Caki2 (cell line): ENCODE results near the gene MAB21L4. TPM values are rescaled to one million over a fixed set of nuclear protein-coding genes. Genes with fewer than 3 reads are reported as not detected.
"Not testable (repeated sequence)": the region's sequence is repeated elsewhere in the genome, so short reads cannot be mapped to it uniquely, and the experiment has no call there.

ENCODE experiments used
- DNase-seq: peaks from one replicate; pipeline ENCODE4 v3.0.0-alpha.2; 2015; ENCODE audit warnings: low read depth
- in situ Hi-C: cut with HindIII; loops from 2 replicates; pipeline ENCODE4 v1.10.0; 2016; ENCODE audit warnings: low sequenced_read_pairs, low pct_unique_long_range_greater_than_20kb, mixed read lengths
- total RNA-seq: library from RNA; depleted of rRNA; stranded (reverse); fragments of >200 nt; shearing (Covaris generic); gene quantifications from 2 replicates; pipeline ENCODE4 v1.2.3, GENCODE V29; 2014; ENCODE audit warnings: low replicate concordance

MAB21L4 gene
- total RNA-seq, 1 experiment from 2014 or later, result not detected

GRCh38 chr2:240856151-240856980 lies 39.6 kb downstream of the MAB21L4 start:
- in situ Hi-C loops, result no loop called here
- no peak for DNase-seq

DNA sequence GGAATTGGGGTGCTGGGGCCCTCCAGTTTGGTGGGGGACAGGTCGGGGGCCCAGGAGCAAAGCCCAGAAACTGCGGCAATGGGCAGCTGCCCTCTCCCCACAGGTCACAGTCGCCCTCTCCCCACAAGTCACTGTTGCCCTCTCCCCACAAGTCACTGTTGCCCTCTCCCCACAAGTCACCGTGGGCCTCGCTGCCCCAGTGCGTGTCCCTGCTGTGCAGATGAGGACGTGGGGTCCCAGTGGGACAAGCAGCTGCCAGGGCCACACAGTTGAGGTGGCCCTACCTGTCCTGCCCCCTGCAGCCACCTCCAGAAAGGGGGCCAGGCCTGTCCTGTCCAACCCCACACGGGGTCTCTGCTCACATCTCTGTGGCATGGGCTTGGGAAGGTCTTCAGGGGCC lies 40.3 kb downstream of the MAB21L4 start:
- in situ Hi-C loops, result no loop called here

GRCh38 chr2:240852671-240853314 lies 43.2 kb downstream of the MAB21L4 start:
- no peak for DNase-seq
- in situ Hi-C loops, result no loop called here

More for the DNA sequence above, 40.3 kb downstream of the MAB21L4 start:
- DNase-seq, result no peak

DNA sequence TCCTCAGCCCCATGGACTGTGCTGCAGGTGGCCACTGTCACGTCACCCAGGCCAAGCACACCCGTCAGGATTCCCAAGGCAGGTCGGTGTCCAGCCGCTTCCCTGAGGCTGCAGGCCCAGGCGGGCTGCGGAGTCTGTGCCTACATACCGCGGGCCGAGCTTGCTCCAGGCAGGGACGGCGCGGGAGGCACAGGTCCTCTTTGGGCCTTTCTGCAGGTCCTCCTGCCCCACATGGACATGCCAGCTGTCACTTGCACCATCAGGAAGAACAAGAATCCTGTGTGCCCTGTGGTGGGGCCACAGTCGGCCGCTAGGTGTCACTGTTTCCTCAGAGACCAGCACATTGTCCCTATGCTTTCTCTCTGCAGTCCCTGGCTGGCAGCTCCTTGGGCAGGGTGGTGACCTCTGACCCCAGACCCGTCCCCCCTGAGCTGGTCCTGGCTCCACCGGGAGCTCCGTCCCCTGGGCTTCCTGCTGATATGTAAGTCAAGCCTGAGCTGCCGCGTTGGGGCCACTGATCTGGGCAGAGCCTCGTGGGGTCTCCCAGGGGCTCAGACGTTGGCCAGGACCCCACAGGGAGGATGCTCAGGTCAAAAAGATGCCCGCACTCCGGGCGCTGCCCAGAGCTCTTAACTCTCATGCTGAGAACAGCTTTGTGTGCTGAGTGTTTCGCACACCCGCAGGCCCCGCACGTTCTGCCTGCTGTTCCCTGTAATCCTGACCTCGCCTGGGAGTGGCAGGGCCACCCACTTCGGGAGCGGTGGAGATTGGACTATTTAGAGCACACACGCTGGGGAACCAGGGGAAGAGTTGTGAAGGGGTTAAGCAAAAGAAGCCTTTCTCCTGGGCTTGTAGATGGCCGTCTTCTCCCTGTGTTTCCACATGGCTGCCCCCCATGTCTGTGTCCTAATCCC lies 44.6 kb downstream of the MAB21L4 start:
- DNase-seq, result peak; percentile 43
- in situ Hi-C loops, result no loop called here

GRCh38 chr2:240850756-240851077 lies 45.2 kb downstream of the MAB21L4 start:
- DNase-seq, result no peak
- in situ Hi-C loops, result no loop called here

DNA sequence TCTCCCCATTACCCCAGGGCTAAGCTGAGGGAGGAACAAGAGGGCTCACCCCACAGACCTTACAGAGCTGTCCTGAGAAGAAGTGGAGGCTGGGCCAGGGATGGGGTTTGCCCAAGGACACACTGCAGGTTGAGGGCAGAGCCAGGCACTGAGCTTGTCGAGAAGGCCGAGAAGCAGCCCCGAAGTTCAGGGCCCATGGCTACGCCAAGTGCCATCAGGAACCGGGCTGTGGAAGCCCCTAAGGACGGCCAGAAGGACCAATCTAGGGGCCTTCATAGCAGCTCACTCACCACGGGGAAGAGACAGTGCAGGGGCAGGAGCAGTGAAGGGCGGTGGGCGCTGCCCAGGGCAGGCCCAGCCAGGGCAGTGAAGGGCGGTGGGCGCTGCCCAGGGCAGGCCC lies 45.9 kb downstream of the MAB21L4 start:
- in situ Hi-C loops, result no loop called here
- DNase-seq, result no peak

DNA sequence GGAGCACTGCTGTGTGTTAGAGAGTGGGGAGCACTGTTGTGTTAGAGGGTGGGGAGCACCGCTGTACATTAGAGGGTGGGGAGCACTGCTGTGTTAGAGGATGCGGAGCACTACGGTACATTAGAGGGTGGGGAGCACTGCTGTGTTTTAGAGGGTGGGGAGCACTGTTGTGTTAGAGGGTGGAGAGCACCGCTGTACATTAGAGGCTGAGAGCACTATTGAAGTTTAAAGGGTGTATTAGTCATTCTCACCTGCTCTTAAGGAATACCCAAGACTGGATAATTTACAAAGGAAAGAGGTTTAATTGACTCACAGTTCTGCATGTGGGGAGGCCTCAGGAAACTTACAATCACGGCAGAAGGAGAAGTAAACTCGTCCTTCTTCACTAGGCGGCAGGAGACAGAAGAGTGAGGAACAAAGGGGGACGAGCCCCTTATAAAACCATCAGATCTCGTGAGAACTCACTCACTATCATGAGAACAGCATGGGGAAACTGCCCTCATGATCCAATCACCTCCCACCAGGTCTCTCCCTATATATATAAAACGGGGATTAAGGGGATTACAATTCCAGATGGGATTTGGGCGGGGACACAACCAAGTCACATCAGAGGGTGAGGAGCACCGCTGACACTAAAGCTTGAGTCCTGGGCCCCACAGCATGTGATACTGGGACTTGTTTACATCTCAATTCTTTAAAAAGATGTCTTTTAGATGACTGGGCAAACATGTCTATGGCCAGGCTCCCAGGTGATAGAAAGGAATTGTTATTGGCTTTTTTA lies 46.9 kb downstream of the MAB21L4 start:
- in situ Hi-C loops, result no loop called here
- no peak for DNase-seq

DNA sequence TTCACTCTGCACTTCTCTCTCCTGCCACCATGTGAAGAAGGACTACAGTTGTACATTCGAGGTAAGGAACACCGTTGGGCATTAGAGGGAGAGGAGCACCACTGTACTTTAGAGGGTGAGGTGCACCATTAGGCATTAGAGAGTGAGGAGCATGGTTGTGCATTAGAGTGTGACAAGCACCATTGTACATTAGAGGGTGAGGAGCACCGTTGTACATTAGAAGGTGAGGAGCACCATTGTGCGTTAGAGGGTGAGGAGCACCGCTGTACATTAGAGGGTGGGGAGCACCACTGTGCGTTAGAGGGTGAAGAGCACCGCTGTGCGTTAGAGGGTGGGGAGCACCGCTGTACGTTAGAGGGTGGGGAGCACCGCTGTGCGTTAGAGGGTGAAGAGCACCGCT lies 48.1 kb downstream of the MAB21L4 start:
- no peak for DNase-seq
- in situ Hi-C loops, result no loop called here

- in situ Hi-C loops, result no loop called here
- no peak for DNase-seq
Measured at GRCh38 chr2:240846873-240847595, 48.9 kb downstream of the MAB21L4 start.

- DNase-seq, in situ Hi-C loops: not testable (repeated sequence)
Measured at GRCh38 chr2:240846309-240846708, 49.6 kb downstream of the MAB21L4 start.

- in situ Hi-C loops, result no loop called here
- peak; percentile 39 for DNase-seq
Measured at GRCh38 chr2:240840435-240841060, 55.4 kb downstream of the MAB21L4 start.

- in situ Hi-C loops, result no loop called here
- no peak for DNase-seq
Measured at GRCh38 chr2:240839152-240840143, 56.5 kb downstream of the MAB21L4 start.

DNA sequence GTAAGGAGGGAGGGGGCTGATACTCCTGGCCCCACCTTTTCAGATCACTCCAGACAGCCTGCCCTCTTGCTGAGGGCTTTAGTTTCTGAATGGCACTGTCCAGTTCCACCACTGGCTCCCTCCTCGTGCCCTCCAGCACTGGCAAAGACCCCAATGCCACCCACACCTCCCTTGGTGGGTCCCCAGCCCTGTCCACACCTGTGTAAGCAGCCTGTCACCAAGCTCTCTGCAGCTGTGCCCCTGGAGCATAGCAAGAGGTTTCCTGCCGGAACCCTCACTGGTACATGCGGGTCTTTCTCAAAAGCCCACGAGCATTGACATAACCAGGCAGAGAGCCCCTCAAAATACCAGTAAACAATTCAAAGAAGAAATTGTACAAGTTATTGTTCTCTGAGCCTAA lies 58.3 kb downstream of the MAB21L4 start:
- DNase-seq, result no peak
- in situ Hi-C loops, result no loop called here

DNA sequence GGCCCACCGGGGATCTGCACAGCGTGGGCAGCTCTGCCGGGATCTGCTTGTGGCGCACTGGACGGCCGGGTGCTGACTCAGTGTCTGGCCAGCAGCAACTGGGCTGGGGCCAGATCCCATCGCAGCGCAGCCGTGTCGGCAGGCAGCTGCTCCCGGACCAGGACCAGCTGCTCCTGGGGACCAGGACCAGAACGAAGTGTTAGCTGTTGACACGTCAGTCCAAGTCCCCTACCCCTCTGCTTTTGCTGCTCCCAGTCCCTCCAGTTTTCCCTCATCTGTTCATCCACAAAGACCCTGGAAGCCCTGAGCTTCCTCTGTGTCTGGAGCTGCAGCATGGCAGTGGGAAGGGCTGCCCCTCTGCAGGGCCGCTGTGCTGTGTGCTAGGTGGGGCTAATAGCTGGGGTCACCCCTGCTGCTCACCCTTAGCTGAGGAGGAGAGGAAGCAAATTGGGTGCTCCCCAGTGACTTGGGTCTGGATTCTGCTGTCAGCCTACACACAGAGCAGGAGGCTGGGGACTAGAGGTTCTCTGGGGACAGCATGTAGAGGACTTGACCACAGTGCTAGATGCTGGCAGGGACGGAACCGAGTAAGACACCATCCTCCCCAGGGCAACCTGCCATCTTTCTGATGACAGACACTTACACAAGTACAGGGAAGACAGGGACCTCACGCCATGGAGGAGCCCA lies 59.0 kb downstream of the MAB21L4 start:
- in situ Hi-C loops, result no loop called here
- no peak for DNase-seq
